K562 (cell line): ENCODE results near the gene RFNG. TPM values are rescaled to one million over a fixed set of nuclear protein-coding genes. Genes with fewer than 3 reads are reported as not detected.

Source experiments
- CREM ChIP-seq: IDR thresholded peaks from 2 replicates; pipeline ENCODE4 v1.6.1; 2014; ENCODE audit warnings: antibody characterized with exemption, low read depth
- E2F6 ChIP-seq, 2 experiments: IDR thresholded peaks; 2 replicates each; pipeline ENCODE4 v1.6.1; 2011; ENCODE audit warnings: borderline replicate concordance in 1 of 2, control low read depth in 1 of 2, low read depth in 1 of 2, low read length in 1 of 2, mild to moderate bottlenecking in 1 of 2, mixed read lengths in 1 of 2, moderate library complexity in 1 of 2; ENCODE audit not compliant: insufficient read depth in 1 of 2, insufficient read length in 1 of 2, poor library complexity in 1 of 2, severe bottlenecking in 1 of 2; ENCODE audit errors: extremely low read depth in 1 of 2
- FOXP1 ChIP-seq: sonication (generic); formaldehyde crosslinking; IDR thresholded peaks from 2 replicates; pipeline ENCODE4 v1.8.0; 2022; ENCODE audit warnings: mild to moderate bottlenecking, missing genetic modification reagents
- HNRNPK ChIP-seq: fragments of 200-400 bp; formaldehyde crosslinking; IDR thresholded peaks from one replicate; pipeline ENCODE4 v1.6.1; 2018; ENCODE audit warnings: mild to moderate bottlenecking, low read depth, low read length; ENCODE audit not compliant: poor library complexity, severe bottlenecking
- HOXB6 ChIP-seq: fragments of 250-450 bp; sonication (Bioruptor Pico); IDR thresholded peaks from 2 replicates; pipeline ENCODE4 v1.5.1; 2022; ENCODE audit warnings: mild to moderate bottlenecking, borderline replicate concordance
- KHSRP ChIP-seq: fragments of 450-650 bp; IDR thresholded peaks from 2 replicates; pipeline ENCODE4 v1.6.1; 2017
- MAFG ChIP-seq: fragments of 450-650 bp; conservative IDR thresholded peaks from 2 replicates; pipeline ENCODE4 v1.6.1; 2016; ENCODE audit warnings: missing genetic modification characterization, missing compliant biosample characterization
- MEF2D ChIP-seq: conservative IDR thresholded peaks from 2 replicates; pipeline ENCODE4 v1.6.1; 2016; ENCODE audit warnings: low read depth, missing genetic modification characterization, missing compliant biosample characterization
- NRF1 ChIP-seq, 2 experiments: fragments of 450-650 bp; IDR thresholded peaks in 1 of 2; conservative IDR thresholded peaks in 1 of 2; 2 replicates each; pipeline ENCODE4 v1.6.1; 2014; ENCODE audit warnings: mild to moderate bottlenecking in 2 of 2
- PML ChIP-seq: IDR thresholded peaks from 2 replicates; pipeline ENCODE4 v1.6.1; 2012; ENCODE audit warnings: low read length, inconsistent platforms
- SFPQ ChIP-seq: fragments of 200-400 bp; formaldehyde crosslinking; IDR thresholded peaks from 2 replicates; pipeline ENCODE4 v1.6.1; 2017; ENCODE audit warnings: mild to moderate bottlenecking, low read depth, low read length, moderate library complexity
- SLC30A9 ChIP-seq: fragments of 250-450 bp; sonication (Bioruptor Pico); IDR thresholded peaks from 2 replicates; pipeline ENCODE4 v1.8.0; 2022; ENCODE audit warnings: mild to moderate bottlenecking, moderate library complexity
- TAF15 ChIP-seq: fragments of 200-400 bp; formaldehyde crosslinking; IDR thresholded peaks from 2 replicates; pipeline ENCODE4 v1.6.1; 2017; ENCODE audit warnings: mild to moderate bottlenecking, low read depth, low read length, moderate library complexity
- TBP ChIP-seq: optimal IDR thresholded peaks from 2 replicates; pipeline ENCODE3; 2011; ENCODE audit warnings: low read depth, low read length, improper control_type of control experiment
- TEAD1 ChIP-seq, 2 experiments: fragments of 450-650 bp in 1 of 2; sonication (generic) in 1 of 2; formaldehyde crosslinking; IDR thresholded peaks; 2 replicates each; pipeline versions ENCODE4 v1.4.0 to v1.8.0; 2020 to 2022; ENCODE audit warnings: mild to moderate bottlenecking in 2 of 2, missing genetic modification reagents in 1 of 2
- YBX1 ChIP-seq: fragments of 450-650 bp; IDR thresholded peaks from 2 replicates; pipeline ENCODE4 v1.7.1; 2016; ENCODE audit warnings: mild to moderate bottlenecking
- ZBTB1 ChIP-seq: sonication (generic); formaldehyde crosslinking; IDR thresholded peaks from 2 replicates; pipeline ENCODE4 v1.8.1; 2023; ENCODE audit warnings: missing genetic modification reagents, low read depth, mild to moderate bottlenecking, borderline replicate concordance
- ZC3H8 ChIP-seq: fragments of 450-650 bp; IDR thresholded peaks from 2 replicates; pipeline ENCODE4 v1.6.1; 2017
- ZFX ChIP-seq: sonication (generic); formaldehyde crosslinking; IDR thresholded peaks from 2 replicates; pipeline ENCODE4 v1.8.0; 2022; ENCODE audit warnings: mild to moderate bottlenecking, missing genetic modification reagents, moderate library complexity
- ZNF197 ChIP-seq: fragments of 200-800 bp; sonication (Bioruptor generic); IDR thresholded peaks from 2 replicates; pipeline ENCODE4 v1.6.1; 2016; ENCODE audit warnings: low read depth, missing genetic modification characterization, missing compliant biosample characterization
- ZNF253 ChIP-seq: fragments of 250-450 bp; sonication (Bioruptor Pico); conservative IDR thresholded peaks from 2 replicates; pipeline ENCODE4 v1.6.1; 2021; ENCODE audit warnings: mild to moderate bottlenecking
- ZNF277 ChIP-seq: fragments of 250-450 bp; sonication (Bioruptor Pico); IDR thresholded peaks from 2 replicates; pipeline ENCODE4 v1.8.0; 2022; ENCODE audit warnings: inconsistent platforms, mild to moderate bottlenecking, moderate library complexity, borderline replicate concordance
- ZNF551 ChIP-seq: fragments of 250-450 bp; sonication (Bioruptor Pico); IDR thresholded peaks from 2 replicates; pipeline ENCODE4 v1.5.0; 2021; ENCODE audit warnings: mild to moderate bottlenecking, moderate library complexity
- polyA plus RNA-seq, 8 experiments: library from polyadenylated mRNA; depleted of rRNA in 4 of 8; stranded (reverse) in 5 of 8; unstranded in 3 of 8; fragments of >200 nt; fragmentation: Nextera tagmentation in 2 of 8; fragmentation: Illumina TruSeq in 1 of 8; extraction: Ambion mirVana in 2 of 8; extraction: Trizol in 1 of 8; gene quantifications; 2 replicates each; pipeline versions ENCODE4 v1.2.1 to v1.2.3, GENCODE V29; 2011 to 2014; ENCODE audit warnings: inconsistent platforms in 1 of 8, missing spikeins in 1 of 8
- total RNA-seq, 7 experiments: library from RNA; depleted of rRNA in 6 of 7; stranded (reverse); fragments of >200 nt in 6 of 7; fragmentation: Illumina TruSeq in 2 of 7; extraction: Trizol in 2 of 7; gene quantifications; 2 replicates each; pipeline versions ENCODE4 v1.2.1 to v1.2.3, GENCODE V29; 2011 to 2021; ENCODE audit warnings: low replicate concordance in 1 of 7

RFNG gene
- total and polyA plus RNA-seq, 9 of the 15 experiments (the other 6 are each of a cell fraction or from before 2014, with no cell fraction given) = 0.32 to 32.8 (median 9.5) TPM

- no peak for TF ChIP-seq PML
- TF ChIP-seq YBX1 = no peak
- TF ChIP-seq NRF1 (conservative IDR thresholded peaks at IDR 0.05 in 1 of 2, IDR thresholded peaks at IDR 0.05 in 1 of 2) = 0 out of 4 replicates have a peak, but pooled peaks of 1 of the 2 experiments have one; percentile 11
- TF ChIP-seq ZBTB1 (CRISPR knock-in tag) = no peak
- 0 out of 2 replicates have a peak, but pooled peaks have one; percentile 31 for TF ChIP-seq MEF2D
- no peak for TF ChIP-seq HNRNPK
- no peak for TF ChIP-seq ZNF551 (CRISPR knock-in tag)
- TF ChIP-seq ZFX (CRISPR knock-in tag) = peak; percentile 93
- peak in 1 of 2 experiments; percentile 70 for TF ChIP-seq E2F6 (IDR thresholded peaks at IDR 0.05; ENCODE audit: borderline replicate concordance in 1 of 2, extremely low read depth in 1 of 2, insufficient read depth in 1 of 2, insufficient read length in 1 of 2, low read depth in 1 of 2, low read length in 1 of 2, poor library complexity in 1 of 2, severe bottlenecking in 1 of 2)
- no peak for TF ChIP-seq FOXP1 (CRISPR knock-in tag)
- no peak for TF ChIP-seq KHSRP
- no peak for TF ChIP-seq ZNF253
- TF ChIP-seq TBP = peak; percentile 86
- no peak for TF ChIP-seq HOXB6 (CRISPR knock-in tag)
- peak; percentile 77 for TF ChIP-seq CREM
- TF ChIP-seq MAFG (tag) = no peak
- TF ChIP-seq TAF15 = no peak
- TF ChIP-seq TEAD1 (CRISPR knock-in tag; IDR thresholded peaks at IDR 0.05) = no peak; a peak in 1 of 4 replicates
- TF ChIP-seq SLC30A9 (CRISPR knock-in tag) = no peak
- TF ChIP-seq ZNF277 = no peak
- TF ChIP-seq ZNF197 = no peak
- no peak for TF ChIP-seq SFPQ
- no peak for TF ChIP-seq ZC3H8
Observed at GRCh38 chr17:82065638-82066303, 14.2 kb upstream of the RFNG start, which contains the start of gene DUS1L (continued).
